HFF-Myc (cell line): ENCODE measurements around the gene SAPCD2.
A peak's percentile ranks its signal among the peaks of the same experiment; 100 is the strongest.

Source experiments
- DNase-seq: peaks from one replicate; pipeline ENCODE4 v3.0.0-alpha.2; 2011; ENCODE audit warnings: low read depth; ENCODE audit errors: extremely low read depth
- H3K4me3 ChIP-seq: replicated peaks from 2 replicates; pipeline ENCODE4 v1.5.1; 2011; ENCODE audit warnings: low read depth, mild to moderate bottlenecking, control low read depth, low read length
- CTCF ChIP-seq: IDR thresholded peaks from 2 replicates; pipeline ENCODE4 v1.5.1; 2012; ENCODE audit warnings: mild to moderate bottlenecking, low read depth, low read length, control low read depth; ENCODE audit errors: missing control alignments

The SAPCD2 gene

DNA sequence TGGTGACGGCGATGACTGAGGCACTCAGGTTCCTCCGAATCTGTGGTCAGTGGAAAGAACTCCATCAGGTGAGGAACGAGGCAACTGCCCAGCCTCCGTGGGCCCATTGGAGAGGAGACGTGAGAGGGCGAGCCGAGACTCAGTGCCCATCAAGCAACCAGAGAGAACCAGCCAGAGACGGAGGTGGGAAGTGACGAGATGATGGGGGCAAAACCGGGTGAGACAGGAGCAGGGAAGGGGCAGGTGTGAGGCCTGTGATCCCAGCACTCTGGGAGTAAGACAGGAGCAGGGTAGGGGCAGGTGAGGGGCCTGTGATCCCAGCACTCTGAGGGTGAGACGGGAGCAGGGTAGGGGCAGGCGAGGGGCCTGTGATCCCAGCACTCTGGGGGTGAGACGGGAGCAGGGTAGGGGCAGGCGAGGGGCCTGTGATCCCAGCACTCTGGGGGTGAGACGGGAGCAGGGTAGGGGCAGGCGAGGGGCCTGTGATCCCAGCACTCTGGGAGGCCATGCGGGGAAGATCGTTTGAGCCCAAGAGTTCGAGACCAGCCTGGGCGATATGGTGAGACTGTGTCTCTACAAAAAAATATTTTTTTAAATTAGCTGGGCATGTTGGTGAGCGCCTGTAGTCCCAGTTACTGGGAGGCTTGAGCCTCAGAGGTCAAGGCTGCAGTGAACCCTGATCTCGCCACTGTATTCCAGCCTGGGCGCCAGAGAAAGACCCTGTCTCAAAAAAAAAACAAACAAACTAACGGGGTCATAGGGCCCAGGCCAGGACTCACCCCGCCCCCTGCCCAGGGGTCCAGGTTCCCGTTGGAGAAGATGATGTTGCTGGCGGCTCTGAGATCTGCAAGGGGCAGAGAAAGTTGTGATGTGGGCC is 40.8 kb upstream of the SAPCD2 start:
- no peak for DNase-seq
- TF ChIP-seq CTCF = no peak
- H3K4me3 ChIP-seq = no peak overlapping the region

DNA sequence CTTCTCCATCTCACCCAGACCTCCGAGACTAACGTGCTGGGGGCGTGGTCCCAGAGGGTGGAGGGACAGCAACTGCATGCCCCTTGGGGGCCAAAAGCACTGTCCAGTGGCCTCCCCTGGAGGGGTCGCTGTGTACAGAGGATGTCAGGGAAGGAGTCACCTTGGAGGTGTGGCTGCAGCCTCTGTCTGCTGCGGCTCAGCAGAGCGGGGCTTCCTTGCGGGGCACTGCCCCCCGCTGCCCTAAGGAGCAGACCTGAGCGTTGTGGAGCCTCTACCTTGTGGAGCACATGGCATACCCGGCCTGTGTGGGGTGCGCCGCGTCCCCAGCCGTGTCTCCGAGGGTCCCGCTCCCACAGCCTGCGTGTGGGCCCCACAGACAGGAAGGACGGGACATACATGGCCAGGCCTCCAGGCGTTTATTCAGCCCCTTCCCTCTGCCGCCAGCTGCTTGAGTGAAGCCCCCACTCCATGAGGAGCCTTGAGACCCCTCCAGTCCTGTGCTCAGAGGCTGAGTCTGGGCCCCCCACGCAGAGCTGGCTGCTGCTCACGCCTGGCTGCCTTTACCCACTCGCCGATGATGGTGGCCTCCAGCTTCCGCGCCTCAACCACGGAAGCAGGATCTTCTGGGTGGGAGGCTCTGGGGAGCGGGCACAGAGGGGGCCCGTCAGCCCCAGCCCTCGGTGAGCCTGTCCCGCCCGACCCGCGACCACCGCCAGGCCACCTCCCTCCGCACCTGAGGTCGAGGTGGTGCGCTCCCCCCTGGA is 40.0 kb upstream of the SAPCD2 start:
- no peak overlapping the region for H3K4me3 ChIP-seq
- DNase-seq = no peak
- no peak for TF ChIP-seq CTCF

GRCh38 chr9:137109250-137110146 is 39.1 kb upstream of the SAPCD2 start:
- TF ChIP-seq CTCF = peak; percentile 5
- DNase-seq = no peak
- no peak overlapping the region for H3K4me3 ChIP-seq

DNA sequence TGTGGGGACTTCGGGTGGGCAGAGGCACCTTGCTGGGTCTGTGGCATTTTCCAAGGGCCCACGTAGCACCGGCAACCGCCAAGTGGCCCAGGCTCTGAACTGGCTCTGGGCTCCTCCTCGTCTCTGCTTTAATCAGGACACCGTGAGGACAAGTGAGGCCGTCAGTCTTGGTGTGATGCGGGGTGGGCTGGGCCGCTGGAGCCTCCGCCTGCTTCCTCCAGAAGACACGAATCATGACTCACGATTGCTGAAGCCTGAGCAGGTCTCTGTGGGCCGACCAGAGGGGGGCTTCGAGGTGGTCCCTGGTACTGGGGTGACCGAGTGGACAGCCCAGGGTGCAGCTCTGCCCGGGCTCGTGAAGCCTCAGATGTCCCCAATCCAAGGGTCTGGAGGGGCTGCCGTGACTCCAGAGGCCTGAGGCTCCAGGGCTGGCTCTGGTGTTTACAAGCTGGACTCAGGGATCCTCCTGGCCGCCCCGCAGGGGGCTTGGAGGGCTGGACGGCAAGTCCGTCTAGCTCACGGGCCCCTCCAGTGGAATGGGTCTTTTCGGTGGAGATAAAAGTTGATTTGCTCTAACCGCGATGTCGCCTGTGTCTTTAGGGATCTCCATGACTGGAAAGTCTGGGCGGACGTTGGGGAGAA is 38.4 kb upstream of the SAPCD2 start:
- no peak for TF ChIP-seq CTCF
- no peak for DNase-seq

GRCh38 chr9:137107982-137108381 is 37.6 kb upstream of the SAPCD2 start:
- DNase-seq = no peak
- H3K4me3 ChIP-seq = no peak overlapping the region
- TF ChIP-seq CTCF = no peak

More for the DNA sequence above, 38.4 kb upstream of the SAPCD2 start:
- no peak overlapping the region for H3K4me3 ChIP-seq

DNA sequence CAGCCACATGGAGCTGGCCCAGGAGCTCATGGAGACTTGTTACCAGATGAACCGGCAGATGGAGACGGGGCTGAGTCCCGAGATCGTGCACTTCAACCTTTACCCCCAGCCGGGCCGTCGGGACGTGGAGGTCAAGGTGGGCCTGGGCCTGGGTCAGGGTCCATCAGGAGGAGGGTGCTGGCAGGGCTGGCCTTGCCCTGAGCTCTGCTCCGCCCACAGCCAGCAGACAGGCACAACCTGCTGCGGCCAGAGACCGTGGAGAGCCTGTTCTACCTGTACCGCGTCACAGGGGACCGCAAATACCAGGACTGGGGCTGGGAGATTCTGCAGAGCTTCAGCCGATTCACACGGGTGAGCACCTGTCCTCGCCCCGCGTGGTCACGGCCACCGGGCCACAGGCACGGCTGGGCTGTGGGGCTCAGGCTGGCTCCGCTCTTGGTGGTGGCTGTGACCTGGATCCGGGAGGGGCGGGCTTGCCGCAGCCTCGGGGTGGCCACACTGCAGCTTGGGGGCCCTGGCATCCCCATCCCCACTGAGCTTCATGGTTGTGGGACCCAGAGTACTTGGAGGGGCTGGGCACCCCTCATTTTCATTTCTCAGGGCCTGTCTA is 37.1 kb upstream of the SAPCD2 start:
- no peak for DNase-seq
- H3K4me3 ChIP-seq = no peak overlapping the region
- TF ChIP-seq CTCF = no peak
